Stimulated activated CD4-positive, alpha-beta T cell treated with anti-CD3 and anti-CD28 coated beads, Interleukin-12 subunit alpha, Interleukin-12 subunit beta, amount 100 ng/mL, for 48 hours (primary cell): Measurements from ENCODE around the gene CFAP45.
A peak's percentile ranks its signal among the peaks of the same experiment; 100 is the strongest.
"Not testable (repeated sequence)": the region's sequence is repeated elsewhere in the genome, so short reads cannot be mapped to it uniquely, and the experiment has no call there.

Source experiments
- DNase-seq, 3 donors: peaks; one replicate each; pipeline ENCODE4 v3.0.0-alpha.2; 2020; ENCODE audit warnings: low read depth in 2 of 3, low spot score in 1 of 3

CFAP45 gene

GRCh38 chr1:159908031-159908940 is 8.3 kb upstream of the CFAP45 start:
- DNase-seq = no peak

DNA sequence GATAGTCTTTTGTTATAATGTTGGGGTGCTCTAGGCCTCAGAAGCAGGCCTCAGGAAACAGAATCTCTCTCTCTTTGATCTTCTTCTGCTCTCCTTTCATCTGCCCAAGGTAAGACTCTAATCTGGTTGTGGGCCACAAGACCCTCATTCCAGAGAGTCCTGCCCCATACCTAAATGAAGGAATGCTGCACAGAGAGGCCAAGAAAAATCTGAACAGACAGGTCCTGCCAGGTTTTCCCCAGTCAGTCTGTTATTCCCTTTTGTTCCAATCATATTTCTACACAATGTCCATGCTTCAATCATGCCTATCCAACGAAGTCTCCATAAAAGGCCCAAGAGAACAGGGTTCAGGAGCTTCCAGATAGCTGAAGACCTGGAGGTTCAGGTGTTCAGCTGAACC is 7.0 kb upstream of the CFAP45 start:
- no peak for DNase-seq

GRCh38 chr1:159904036-159904435 is 4.1 kb upstream of the CFAP45 start:
- not testable (repeated sequence) for DNase-seq

DNA sequence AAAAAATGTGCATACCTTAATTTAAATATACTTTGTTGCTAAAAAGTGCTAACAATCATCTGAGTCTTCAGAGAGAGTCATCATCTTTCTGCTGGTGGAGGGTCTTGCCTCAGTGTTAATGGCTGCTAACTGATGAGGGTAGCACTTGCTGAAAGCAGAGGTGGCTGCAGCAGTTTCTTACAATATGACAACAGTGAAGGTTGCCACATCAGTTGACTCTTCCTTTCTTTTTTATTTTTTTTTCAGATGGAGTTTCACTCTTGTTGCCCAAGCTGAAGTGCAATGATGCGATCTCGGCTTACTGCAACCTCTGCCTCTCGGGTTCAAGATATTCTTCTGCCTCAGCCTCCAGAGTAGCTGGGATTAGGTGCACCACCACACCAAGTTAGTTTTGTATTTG is 2.6 kb upstream of the CFAP45 start:
- no peak for DNase-seq

GRCh38 chr1:159900755-159901360 is 893 bp upstream of the CFAP45 start:
- DNase-seq = no peak

GRCh38 chr1:159899634-159900033 is 331 bp downstream of the CFAP45 start:
- DNase-seq = not testable (repeated sequence)

GRCh38 chr1:159898527-159898926 is 1.4 kb downstream of the CFAP45 start:
- DNase-seq = no peak

- no peak for DNase-seq
Observed at GRCh38 chr1:159897962-159898361, 2.0 kb downstream of the CFAP45 start.

- no peak for DNase-seq
Observed at GRCh38 chr1:159896546-159896930, 3.4 kb downstream of the CFAP45 start.

GRCh38 chr1:159895836-159896545 is 4.0 kb downstream of the CFAP45 start:
- no peak for DNase-seq

DNA sequence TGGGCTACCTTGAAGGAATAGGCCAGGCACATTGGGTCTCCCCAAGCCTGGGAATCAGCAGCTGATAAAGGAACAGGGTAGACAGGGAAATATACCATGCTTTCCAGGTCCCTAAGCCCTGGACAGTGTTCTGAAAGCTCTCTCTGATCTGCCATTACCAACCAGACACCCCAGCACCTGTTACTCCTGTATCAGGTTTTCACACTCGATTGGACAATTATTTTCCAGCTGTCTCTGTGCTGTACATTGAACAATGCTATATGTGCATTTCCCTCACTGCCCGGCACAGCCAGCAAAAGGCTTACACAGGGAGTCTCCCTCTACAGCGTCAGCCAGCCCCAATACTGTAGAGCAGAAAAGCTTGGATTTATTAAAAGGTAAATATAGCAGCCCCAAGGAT is 4.7 kb downstream of the CFAP45 start:
- no peak for DNase-seq

- no peak for DNase-seq
Observed at GRCh38 chr1:159892944-159893343, 7.0 kb downstream of the CFAP45 start.

GRCh38 chr1:159891275-159892157 is 8.4 kb downstream of the CFAP45 start:
- DNase-seq = peak; percentile 63 to 72 (median 67)

GRCh38 chr1:159890390-159890789 is 9.6 kb downstream of the CFAP45 start:
- DNase-seq = no peak

GRCh38 chr1:159889821-159890252 is 10.1 kb downstream of the CFAP45 start:
- DNase-seq = no peak

GRCh38 chr1:159889202-159889601 is 10.8 kb downstream of the CFAP45 start:
- no peak for DNase-seq

DNA sequence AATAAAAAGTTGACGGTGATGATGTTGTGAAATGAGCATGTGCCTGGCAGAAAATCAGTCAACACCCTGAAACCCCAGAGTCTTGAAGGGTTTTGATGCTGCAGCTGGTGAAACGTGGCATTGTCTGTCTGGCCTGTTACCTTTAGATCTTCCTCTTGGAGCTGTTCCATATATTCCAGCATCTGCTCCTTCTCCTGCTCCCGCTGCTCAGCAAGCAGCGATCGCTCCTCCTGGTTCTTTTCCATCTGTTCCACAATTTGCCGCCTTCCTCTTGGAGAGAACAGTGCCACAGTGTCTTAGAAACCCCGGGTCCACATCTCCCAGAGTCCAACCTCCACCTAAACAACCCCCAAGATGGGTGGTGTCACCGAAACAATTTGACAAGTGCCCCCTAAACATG is 15.7 kb downstream of the CFAP45 start:
- no peak for DNase-seq

GRCh38 chr1:159883134-159883533 is 16.8 kb downstream of the CFAP45 start:
- no peak for DNase-seq

- no peak for DNase-seq
Observed at GRCh38 chr1:159882527-159882862, 17.5 kb downstream of the CFAP45 start.

GRCh38 chr1:159881622-159882526 is 18.1 kb downstream of the CFAP45 start:
- DNase-seq = peak in 1 of 3 donors; percentile 6
